ENCODE data around the gene KRT77. TPM values are rescaled to one million over a fixed set of nuclear protein-coding genes. Genes with fewer than 3 reads are reported as not detected.

Gene KRT77
- total and polyA plus RNA-seq, 10 of the 15 experiments (the other 5 are each of a cell fraction or from before 2014, with no cell fraction given), result not detected

DNA sequence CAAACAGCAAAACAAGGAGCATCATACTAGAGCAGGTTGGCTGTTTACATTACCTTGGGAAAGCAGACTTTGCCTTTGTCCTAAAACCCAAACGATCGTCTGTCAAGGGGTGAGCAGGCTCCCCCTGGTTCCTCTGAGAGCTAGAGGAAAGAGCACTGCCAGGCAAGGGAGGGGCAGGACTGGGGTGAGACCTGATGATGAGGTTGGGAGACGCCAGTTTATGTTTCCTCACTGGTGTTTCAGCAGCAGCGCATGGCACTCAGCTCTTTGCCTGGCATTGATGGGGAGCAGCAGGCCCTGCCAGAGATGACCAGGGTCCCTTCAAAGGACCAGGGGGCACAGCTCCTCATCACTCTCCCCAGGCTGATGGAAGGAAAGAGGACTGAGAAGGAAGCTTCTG is 43.4 kb downstream of the KRT77 start:
- no peaks in the 10 kb centered on the region for H3K4me1 ChIP-seq (ENCODE audit: control insufficient read depth, insufficient read depth, low read length)
- H3K4me2 ChIP-seq (ENCODE audit: control insufficient read depth, insufficient read depth), result no peak overlapping the region
- DNase-seq (ENCODE audit: low read depth, low spot score), result no peak
- intact Hi-C loops (cut with micrococcal nuclease; ENCODE audit: unreplicated experiment) (no loop called here), in situ Hi-C loops (cut with MboI) (no loop called here)
- no peak overlapping the region for H3K4me3 ChIP-seq
- WGBS (ENCODE audit: insufficient coverage, insufficient replicate concordance, low lambda C conversion rate, missing lambda C conversion rate), result 29% methylated on average over 4 of the region's 4 CpGs
- no peaks in the 10 kb centered on the region for H3K9me3 ChIP-seq (replicated peaks; ENCODE audit: control insufficient read depth, insufficient read depth, low read length)
- H3K79me2 ChIP-seq (ENCODE audit: control insufficient read depth, insufficient read depth, low read length), result no peaks in the 10 kb centered on the region
- H4K20me1 ChIP-seq (ENCODE audit: control insufficient read depth, insufficient read depth), result no peaks in the 10 kb centered on the region
- no peak overlapping the region for H3K27ac ChIP-seq (ENCODE audit: control insufficient read depth, insufficient read depth)
- TF ChIP-seq STAT1 (conservative IDR thresholded peaks at IDR 0.05), result no peak
- TF ChIP-seq MEF2A (IDR thresholded peaks at IDR 0.05; ENCODE audit: insufficient read depth, low read depth, low read length), result no peak
- TF ChIP-seq YBX1 (IDR thresholded peaks at IDR 0.05), result no peak
- no peak for TF ChIP-seq RAD21 (IDR thresholded peaks at IDR 0.05; ENCODE audit: insufficient read depth, low read depth, low read length)
- TF ChIP-seq ZNF274 (IDR thresholded peaks at IDR 0.05; ENCODE audit: insufficient read depth, insufficient read length), result no peak
- TF ChIP-seq KLF5 (IDR thresholded peaks at IDR 0.05; ENCODE audit: partially characterized antibody), result no peak
- TF ChIP-seq, protein P1, sequence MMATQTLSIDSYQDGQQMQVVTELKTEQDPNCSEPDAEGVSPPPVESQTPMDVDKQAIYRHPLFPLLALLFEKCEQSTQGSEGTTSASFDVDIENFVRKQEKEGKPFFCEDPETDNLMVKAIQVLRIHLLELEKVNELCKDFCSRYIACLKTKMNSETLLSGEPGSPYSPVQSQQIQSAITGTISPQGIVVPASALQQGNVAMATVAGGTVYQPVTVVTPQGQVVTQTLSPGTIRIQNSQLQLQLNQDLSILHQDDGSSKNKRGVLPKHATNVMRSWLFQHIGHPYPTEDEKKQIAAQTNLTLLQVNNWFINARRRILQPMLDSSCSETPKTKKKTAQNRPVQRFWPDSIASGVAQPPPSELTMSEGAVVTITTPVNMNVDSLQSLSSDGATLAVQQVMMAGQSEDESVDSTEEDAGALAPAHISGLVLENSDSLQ (IDR thresholded peaks at IDR 0.05), result no peak
- TF ChIP-seq NR2C2 (IDR thresholded peaks at IDR 0.05; ENCODE audit: borderline replicate concordance, control insufficient read depth, insufficient read length, low read depth), result no peak
- TF ChIP-seq, protein P2, sequence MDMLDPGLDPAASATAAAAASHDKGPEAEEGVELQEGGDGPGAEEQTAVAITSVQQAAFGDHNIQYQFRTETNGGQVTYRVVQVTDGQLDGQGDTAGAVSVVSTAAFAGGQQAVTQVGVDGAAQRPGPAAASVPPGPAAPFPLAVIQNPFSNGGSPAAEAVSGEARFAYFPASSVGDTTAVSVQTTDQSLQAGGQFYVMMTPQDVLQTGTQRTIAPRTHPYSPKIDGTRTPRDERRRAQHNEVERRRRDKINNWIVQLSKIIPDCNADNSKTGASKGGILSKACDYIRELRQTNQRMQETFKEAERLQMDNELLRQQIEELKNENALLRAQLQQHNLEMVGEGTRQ (IDR thresholded peaks at IDR 0.05; ENCODE audit: borderline replicate concordance, low read depth, low read length), result no peak
- no peak for FAIRE-seq
- no peak overlapping the region for H3K9ac ChIP-seq (ENCODE audit: control insufficient read depth, insufficient read depth, low read length)
- RAD21 ChIA-PET (ENCODE audit: unreplicated experiment), result no interaction called here
- BruUV-seq (replicated peaks), result no TSS peak
- no peak overlapping the region for H2AFZ ChIP-seq (ENCODE audit: control insufficient read depth, low read depth, low read length)
- CTCF ChIA-PET, result no interaction called here
- ATAC-seq, result no peak
- SMC1A ChIA-PET (ENCODE audit: uncharacterized antibody, unreplicated experiment), result no interaction called here
- H3K27me3 ChIP-seq (replicated peaks in 1 of 2; ENCODE audit: control insufficient read depth in 2 of 2, insufficient read depth in 2 of 2, low read length in 1 of 2), result peaks cover 1 to 4% of the 10 kb centered on the region in 2 experiments; a peak in 2 of 4 replicates
- POLR2A ChIA-PET, result no interaction called here
- no peaks in the 10 kb centered on the region for H3K36me3 ChIP-seq (ENCODE audit: control insufficient read depth in 2 of 2, insufficient read depth in 2 of 2, low read length in 1 of 2)

All from GM12878 (cell line).